Natural killer cell treated with Interleukin-12 subunit alpha and Interleukin-12 subunit beta and Interleukin-15 and Interleukin-18, amount 100 ng/mL, for 72 hours (primary cell): ENCODE results near the gene ZNF705A. TPM values are rescaled to one million over a fixed set of nuclear protein-coding genes. Genes with fewer than 3 reads are reported as not detected.
"Not testable (repeated sequence)": the region's sequence is repeated elsewhere in the genome, so short reads cannot be mapped to it uniquely, and the experiment has no call there.

Experiments
- ATAC-seq, 2 donors: fragments of 150-1000 bp; cut with Tn5 transposase in 1 of 2; sonication (Bioruptor Pico), chemical (Tn5 transposase) in 1 of 2; 2 replicates each; pipeline ENCODE4 v1.10.0; 2021
- DNase-seq: peaks from one replicate; pipeline ENCODE4 v3.0.0; 2022; ENCODE audit warnings: low spot score
- H3K27ac Mint-ChIP-seq, 2 donors: 1 replicate in 1 of 2; 2 replicates in 1 of 2; pipeline ENCODE4 v1.8.0; 2022; ENCODE audit warnings: mixed read lengths in 2 of 2, mild to moderate bottlenecking in 1 of 2, moderate library complexity in 1 of 2
- H3K27me3 Mint-ChIP-seq, 2 donors: 1 replicate in 1 of 2; 2 replicates in 1 of 2; pipeline ENCODE4 v1.8.0; 2022; ENCODE audit warnings: mixed read lengths in 2 of 2
- H3K36me3 Mint-ChIP-seq: one replicate; pipeline ENCODE4 v1.8.0; 2022; ENCODE audit warnings: mixed read lengths
- H3K4me1 Mint-ChIP-seq, 2 donors: 1 replicate in 1 of 2; 2 replicates in 1 of 2; pipeline ENCODE4 v1.8.0; 2022; ENCODE audit warnings: low read depth in 2 of 2, mixed read lengths in 2 of 2, mild to moderate bottlenecking in 1 of 2
- H3K4me3 Mint-ChIP-seq: one replicate; pipeline ENCODE4 v1.8.0; 2022; ENCODE audit warnings: mixed read lengths
- H3K9me3 Mint-ChIP-seq: 2 replicates; pipeline ENCODE4 v1.8.0; 2022; ENCODE audit warnings: mixed read lengths
- total RNA-seq, 2 donors: library from RNA; stranded (reverse); gene quantifications; one replicate each; pipeline ENCODE4 v1.2.3, GENCODE V29; 2022

Gene ZNF705A
- total RNA-seq, 2 donors from 2014 or later = not detected

DNA sequence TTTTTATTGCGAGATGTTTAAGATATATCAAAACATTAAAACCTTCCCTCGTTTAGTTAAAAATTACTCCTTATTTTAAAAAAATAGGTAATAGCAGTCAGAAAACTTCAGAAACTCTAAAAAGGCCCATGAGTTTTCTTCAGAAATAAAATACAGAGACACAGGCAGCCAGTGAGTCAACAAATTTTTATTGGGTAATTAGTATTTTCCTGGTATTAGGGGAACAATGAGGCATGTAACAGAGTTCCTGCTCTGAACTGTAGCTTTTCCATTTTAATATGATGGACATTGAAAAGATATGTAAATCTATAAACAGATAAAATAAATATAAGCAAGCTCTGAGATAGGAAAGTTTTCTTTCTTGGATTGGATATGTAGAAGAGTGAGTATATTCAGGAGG, 399 bp upstream of the ZNF705A start:
- no peak for DNase-seq
- ATAC-seq = no peak
- Mint-ChIP-seq H3K9me3 (no peaks in the 10 kb centered on the region), H3K36me3 (no peaks in the 10 kb centered on the region), H3K4me1 (no peaks in the 10 kb centered on the region), H3K27me3 (peaks cover 35 to 69% of the 10 kb centered on the region in 2 donors), H3K4me3 (no peak overlapping the region), H3K27ac (no peak overlapping the region)

DNA sequence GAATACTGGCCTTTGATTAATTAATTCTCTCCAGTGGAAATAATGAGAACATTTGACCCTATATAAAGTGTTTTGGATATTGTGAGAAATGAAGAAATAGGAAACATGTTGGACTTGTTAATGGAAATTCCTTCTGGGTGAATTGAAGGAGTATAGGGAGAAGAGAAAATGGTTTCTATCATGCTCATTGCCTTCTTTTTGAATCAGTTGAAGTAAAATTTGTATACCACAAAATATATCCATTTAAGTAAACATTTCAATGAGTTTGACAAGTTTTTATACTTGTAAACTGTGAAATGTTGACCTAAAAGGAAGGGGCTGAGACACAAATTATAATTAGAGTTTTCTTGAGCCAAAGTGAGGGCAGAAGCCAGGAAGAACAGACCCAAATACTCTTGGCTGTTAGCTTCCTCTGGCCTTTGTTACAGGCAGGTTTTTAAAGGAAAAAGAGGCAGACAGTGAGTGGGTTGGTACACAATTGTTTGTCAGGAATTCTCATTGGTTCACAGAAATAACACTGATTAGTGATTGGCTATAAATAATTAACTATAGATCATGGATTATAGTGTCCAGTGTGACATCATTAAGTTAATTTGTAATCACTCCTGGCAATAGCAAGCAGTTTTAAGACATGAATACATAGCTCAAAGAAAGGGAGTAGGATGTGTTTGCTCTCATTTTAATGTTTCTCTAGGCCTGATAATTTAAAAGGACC, 826 bp downstream of the ZNF705A start:
- no peaks in the 10 kb centered on the region for H3K36me3 Mint-ChIP-seq
- peaks cover 26 to 63% of the 10 kb centered on the region in 2 donors for H3K27me3 Mint-ChIP-seq
- no peaks in the 10 kb centered on the region for H3K4me1 Mint-ChIP-seq
- ATAC-seq (no peak), DNase-seq (no peak)
- no peak overlapping the region for H3K4me3 Mint-ChIP-seq
- H3K27ac Mint-ChIP-seq = no peak overlapping the region
- no peaks in the 10 kb centered on the region for H3K9me3 Mint-ChIP-seq

DNA sequence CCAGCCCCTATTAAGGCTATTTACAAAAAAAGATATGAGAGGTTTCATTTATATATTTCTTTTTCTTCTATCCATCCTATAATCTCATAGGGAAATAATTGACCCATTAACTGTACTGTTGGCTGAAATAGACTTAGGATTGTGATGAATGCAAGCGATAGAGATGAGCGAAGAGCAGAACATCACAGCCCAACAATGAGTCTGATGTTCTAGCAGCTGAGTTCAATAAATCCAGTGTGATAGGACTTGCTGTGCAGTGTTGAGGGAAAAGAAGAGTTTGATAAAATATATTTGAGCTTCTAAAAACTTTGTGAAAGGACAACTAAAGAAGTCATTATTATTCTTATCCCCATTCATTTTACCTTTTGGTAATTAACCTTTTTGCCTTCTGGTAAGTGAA, 16.1 kb downstream of the ZNF705A start:
- not testable (repeated sequence) for H3K4me3 Mint-ChIP-seq, H3K27ac Mint-ChIP-seq, DNase-seq, ATAC-seq, H3K36me3 Mint-ChIP-seq, H3K4me1 Mint-ChIP-seq, H3K9me3 Mint-ChIP-seq, H3K27me3 Mint-ChIP-seq

DNA sequence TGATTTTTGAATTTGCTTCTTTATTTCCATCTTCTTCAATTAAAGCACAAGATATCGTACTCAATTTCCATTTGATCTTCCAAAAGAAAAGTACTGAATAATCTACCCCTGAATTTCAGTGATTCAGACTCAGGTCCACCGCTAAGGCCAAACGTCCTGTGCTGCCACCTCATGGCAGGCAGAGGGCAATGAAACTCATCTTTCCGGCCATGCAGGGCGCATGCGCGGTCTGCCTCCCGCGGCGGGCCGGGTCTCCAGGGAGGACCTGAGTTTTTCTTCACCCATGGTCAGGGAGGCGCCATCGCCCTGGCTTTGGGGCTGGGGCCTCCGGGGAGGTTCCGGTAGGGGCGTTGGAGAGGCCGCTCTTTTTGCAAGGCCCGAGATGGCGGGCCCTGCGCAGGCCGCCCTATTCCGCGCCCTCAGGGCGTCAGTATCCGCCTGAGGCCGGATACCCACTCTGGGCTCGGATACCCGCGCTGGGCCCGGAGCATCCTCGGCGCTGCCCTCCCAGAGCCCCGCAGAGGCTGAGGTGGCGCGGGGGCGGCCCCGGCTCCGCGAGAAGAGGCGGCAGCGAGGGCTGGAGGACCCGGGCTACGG, 23.3 kb downstream of the ZNF705A start:
- peak overlapping the region; percentile 76 for H3K4me3 Mint-ChIP-seq
- H3K9me3 Mint-ChIP-seq, H3K36me3 Mint-ChIP-seq, H3K27me3 Mint-ChIP-seq: not testable (repeated sequence)
- DNase-seq (peak; percentile 77), ATAC-seq (peak; percentile 89 to 91)
- H3K27ac Mint-ChIP-seq = peak overlapping the region; percentile 52 to 74
- peaks cover 9 to 12% of the 10 kb centered on the region in 2 donors for H3K4me1 Mint-ChIP-seq

DNA sequence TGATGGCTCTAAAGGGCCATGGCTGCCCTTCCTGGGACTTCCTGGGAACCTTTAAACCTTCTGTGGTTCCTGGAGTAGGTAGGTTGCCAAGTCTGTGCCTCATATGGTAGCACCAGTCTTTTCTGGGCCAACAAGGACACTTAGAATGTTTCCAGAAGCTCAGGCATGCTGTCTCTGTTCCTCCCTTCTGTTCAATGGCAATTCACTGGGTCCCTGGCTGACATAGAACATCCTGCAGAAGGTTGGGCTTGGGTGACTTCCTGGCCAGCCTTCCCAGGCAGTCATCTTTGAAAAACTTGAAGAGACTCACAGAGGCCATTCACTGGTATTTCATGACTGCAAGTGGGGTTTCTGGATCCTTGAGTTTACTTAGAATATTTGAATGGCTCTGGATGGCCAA, 24.5 kb downstream of the ZNF705A start:
- not testable (repeated sequence) for H3K36me3 Mint-ChIP-seq, H3K27me3 Mint-ChIP-seq, DNase-seq, H3K9me3 Mint-ChIP-seq, ATAC-seq
- Mint-ChIP-seq H3K4me1 (peaks cover 9 to 12% of the 10 kb centered on the region in 2 donors), H3K4me3 (peak overlapping the region; percentile 78), H3K27ac (peak overlapping the region; percentile 52 to 59)

GRCh38 chr12:8182923-8183322, 26.1 kb downstream of the ZNF705A start:
- ATAC-seq, H3K36me3 Mint-ChIP-seq, DNase-seq, H3K4me3 Mint-ChIP-seq, H3K27ac Mint-ChIP-seq, H3K9me3 Mint-ChIP-seq, H3K27me3 Mint-ChIP-seq: not testable (repeated sequence)
- peaks cover 9 to 12% of the 10 kb centered on the region in 2 donors for H3K4me1 Mint-ChIP-seq

GRCh38 chr12:8183346-8183745, 26.5 kb downstream of the ZNF705A start:
- not testable (repeated sequence) for H3K27me3 Mint-ChIP-seq, DNase-seq

DNA sequence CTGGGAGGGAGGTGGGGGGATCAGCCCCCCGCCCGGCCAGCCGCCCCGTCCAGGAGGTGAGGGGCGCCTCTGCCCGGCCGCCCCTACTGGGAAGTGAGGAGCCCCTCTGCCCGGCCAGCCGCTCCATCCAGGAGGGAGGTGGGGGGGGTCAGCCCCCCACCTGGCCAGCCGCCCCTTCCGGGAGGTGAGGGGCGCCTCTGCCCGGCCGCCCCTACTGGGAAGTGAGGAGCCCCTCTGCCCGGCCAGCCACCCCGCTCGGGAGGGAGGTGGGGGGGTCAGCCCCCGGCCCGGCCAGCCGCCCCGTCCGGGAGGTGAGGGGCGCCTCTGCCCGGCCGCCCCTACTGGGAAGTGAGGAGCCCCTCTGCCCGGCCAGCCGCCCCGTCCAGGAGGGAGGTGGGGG, 27.4 kb downstream of the ZNF705A start:
- ATAC-seq, H3K9me3 Mint-ChIP-seq, H3K27me3 Mint-ChIP-seq, DNase-seq, H3K27ac Mint-ChIP-seq, H3K36me3 Mint-ChIP-seq, H3K4me3 Mint-ChIP-seq: not testable (repeated sequence)
- H3K4me1 Mint-ChIP-seq = peaks cover 9 to 12% of the 10 kb centered on the region in 2 donors

More at GRCh38 chr12:8183346-8183745, 26.5 kb downstream of the ZNF705A start:
- not testable (repeated sequence) for H3K9me3 Mint-ChIP-seq, H3K36me3 Mint-ChIP-seq, ATAC-seq, H3K4me3 Mint-ChIP-seq, H3K27ac Mint-ChIP-seq
- H3K4me1 Mint-ChIP-seq = peaks cover 9 to 12% of the 10 kb centered on the region in 2 donors

GRCh38 chr12:8188088-8188487, 31.3 kb downstream of the ZNF705A start:
- H3K27me3 Mint-ChIP-seq = not testable (repeated sequence)

DNA sequence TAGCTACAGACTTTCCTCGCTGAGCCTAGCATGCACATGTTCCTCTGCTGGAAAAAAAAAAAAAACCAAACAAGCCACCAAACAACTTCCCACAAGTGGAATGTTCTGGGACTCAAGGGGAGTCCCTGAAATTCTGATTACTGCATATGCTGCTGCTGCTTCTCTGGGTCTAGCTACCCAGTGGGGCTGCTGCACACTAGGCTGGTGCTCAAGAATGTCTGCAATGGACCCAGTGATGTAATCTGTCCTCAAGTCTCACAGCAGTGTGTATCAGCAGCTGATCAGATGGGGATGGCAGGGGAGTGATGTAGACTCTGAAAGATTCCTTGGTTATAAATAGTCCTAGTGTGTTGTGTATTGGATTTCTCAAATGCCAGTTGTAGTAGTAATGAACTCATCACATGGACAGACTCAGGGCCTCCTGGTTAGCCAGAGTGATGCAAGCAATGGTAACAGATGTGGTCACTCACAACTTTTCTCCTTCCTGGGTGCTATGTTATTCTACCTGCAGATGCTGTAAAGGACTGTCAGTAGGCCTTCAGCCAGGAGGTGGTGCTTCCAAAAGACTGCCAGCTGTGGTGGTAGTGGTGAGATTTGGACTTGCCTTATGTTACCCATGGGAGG, 41.0 kb downstream of the ZNF705A start:
- H3K9me3 Mint-ChIP-seq, H3K36me3 Mint-ChIP-seq, DNase-seq, H3K4me1 Mint-ChIP-seq, H3K27ac Mint-ChIP-seq, ATAC-seq, H3K27me3 Mint-ChIP-seq, H3K4me3 Mint-ChIP-seq: not testable (repeated sequence)

More at GRCh38 chr12:8188088-8188487, 31.3 kb downstream of the ZNF705A start:
- not testable (repeated sequence) for H3K27ac Mint-ChIP-seq, H3K4me3 Mint-ChIP-seq, ATAC-seq, H3K4me1 Mint-ChIP-seq, H3K36me3 Mint-ChIP-seq, DNase-seq, H3K9me3 Mint-ChIP-seq

DNA sequence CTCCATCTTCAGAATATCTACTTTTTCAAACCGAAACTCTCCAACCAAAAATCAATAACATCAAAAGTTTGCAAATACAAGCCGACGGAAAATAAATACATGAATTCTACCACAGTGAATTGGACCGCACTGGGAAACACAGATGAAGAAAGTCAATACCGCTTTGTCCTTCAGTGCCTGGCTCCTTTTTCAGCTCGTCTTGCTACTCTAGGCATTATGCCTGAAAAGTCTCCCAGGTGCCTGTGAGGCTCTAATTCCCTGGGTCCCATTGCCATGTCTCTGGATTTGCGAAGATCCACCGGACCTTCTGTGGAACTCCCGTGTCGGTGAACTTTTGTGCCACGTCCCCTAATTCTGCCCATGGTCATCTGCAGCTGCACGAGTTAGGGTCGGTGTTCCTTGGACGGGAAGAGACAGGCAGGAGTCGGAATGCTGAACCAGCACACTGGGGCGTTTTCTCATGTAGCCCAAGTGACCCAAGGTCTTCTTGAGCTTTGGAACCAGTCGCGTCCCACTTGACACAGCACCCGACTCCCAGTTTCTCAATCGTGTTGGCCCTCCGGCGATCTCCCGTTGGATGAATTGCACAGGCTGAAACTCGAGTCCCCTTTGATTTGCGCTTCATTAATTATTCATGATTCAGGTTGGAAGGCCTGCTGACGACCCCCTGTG, 62.0 kb downstream of the ZNF705A start:
- not testable (repeated sequence) for H3K4me3 Mint-ChIP-seq, ATAC-seq

GRCh38 chr12:8221375-8221774, 64.6 kb downstream of the ZNF705A start:
- H3K36me3 Mint-ChIP-seq, H3K4me3 Mint-ChIP-seq, H3K27ac Mint-ChIP-seq, H3K9me3 Mint-ChIP-seq, H3K4me1 Mint-ChIP-seq, DNase-seq, H3K27me3 Mint-ChIP-seq, ATAC-seq: not testable (repeated sequence)

More for the DNA sequence above, 62.0 kb downstream of the ZNF705A start:
- H3K36me3 Mint-ChIP-seq, H3K4me1 Mint-ChIP-seq, H3K27ac Mint-ChIP-seq, H3K9me3 Mint-ChIP-seq, DNase-seq, H3K27me3 Mint-ChIP-seq: not testable (repeated sequence)

DNA sequence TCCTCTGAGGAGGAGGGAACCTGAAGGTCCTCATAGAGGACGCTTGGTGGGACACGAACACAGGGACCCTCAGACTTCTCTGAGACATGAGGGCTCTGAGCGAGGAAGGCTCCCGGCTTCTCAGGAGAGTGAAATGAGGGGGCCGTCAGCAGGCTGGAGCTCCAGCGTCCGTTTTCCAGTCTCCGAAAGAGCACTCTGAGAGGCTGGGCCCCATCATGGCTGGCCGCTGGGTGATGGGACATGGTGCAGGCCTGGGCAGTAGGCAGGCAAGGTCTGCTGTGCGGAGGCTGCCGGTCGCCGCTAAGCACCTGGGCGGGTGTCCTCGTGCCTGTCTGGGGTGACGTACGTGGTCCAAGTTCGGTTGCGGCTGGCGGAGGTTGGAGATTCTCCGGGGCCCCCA, 65.0 kb downstream of the ZNF705A start:
- not testable (repeated sequence) for H3K36me3 Mint-ChIP-seq, H3K27ac Mint-ChIP-seq, H3K4me3 Mint-ChIP-seq, H3K27me3 Mint-ChIP-seq, H3K9me3 Mint-ChIP-seq, H3K4me1 Mint-ChIP-seq, ATAC-seq, DNase-seq

DNA sequence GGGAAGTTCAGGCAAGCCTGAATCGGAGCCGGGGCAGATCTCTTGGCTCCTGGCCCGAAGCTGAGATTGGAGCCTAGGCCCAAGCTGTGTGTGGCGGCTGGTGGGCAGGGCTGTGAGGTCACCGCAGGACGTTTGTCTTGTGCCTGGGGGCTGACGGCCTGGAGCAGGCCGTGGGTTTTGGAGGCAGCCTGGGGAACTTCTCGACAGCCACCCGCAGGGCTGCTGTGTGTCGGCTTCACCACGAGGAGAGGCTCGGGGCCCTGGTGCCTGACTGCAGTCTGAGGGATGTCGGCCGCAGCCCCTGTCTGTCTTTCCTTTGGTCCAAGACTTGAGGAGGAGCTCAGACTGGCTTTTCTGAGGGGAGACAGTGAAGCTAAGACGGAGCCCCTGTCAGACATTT, 65.5 kb downstream of the ZNF705A start:
- not testable (repeated sequence) for H3K9me3 Mint-ChIP-seq, H3K4me1 Mint-ChIP-seq, DNase-seq, H3K27me3 Mint-ChIP-seq, H3K36me3 Mint-ChIP-seq, H3K4me3 Mint-ChIP-seq, H3K27ac Mint-ChIP-seq, ATAC-seq
